HepG2 (cell line): ENCODE data around the gene ALPI. TPM values are rescaled to one million over a fixed set of nuclear protein-coding genes. Genes with fewer than 3 reads are reported as not detected.

ENCODE experiments used
- BCL6 ChIP-seq: IDR thresholded peaks from 2 replicates; pipeline ENCODE4 v1.6.1; 2016; ENCODE audit warnings: missing genetic modification reagents, missing compliant biosample characterization
- CTCF ChIP-seq: sonication (generic); formaldehyde crosslinking; IDR thresholded peaks from 2 replicates; pipeline ENCODE4 v1.5.0; 2020; ENCODE audit warnings: mild to moderate bottlenecking, missing genetic modification reagents, moderate library complexity
- ERF ChIP-seq: IDR thresholded peaks from 2 replicates; pipeline ENCODE4 v1.6.1; 2018; ENCODE audit warnings: missing biosample characterization, missing genetic modification reagents
- ETV5 ChIP-seq: IDR thresholded peaks from 2 replicates; pipeline ENCODE4 v1.6.1; 2018; ENCODE audit warnings: missing biosample characterization, missing genetic modification reagents, inconsistent platforms, borderline replicate concordance
- FOSL2 ChIP-seq: sonication (generic); formaldehyde crosslinking; IDR thresholded peaks from 2 replicates; pipeline ENCODE4 v1.4.0; 2020; ENCODE audit warnings: missing genetic modification reagents
- GATAD1 ChIP-seq: IDR thresholded peaks from 2 replicates; pipeline ENCODE4 v1.6.1; 2016; ENCODE audit warnings: missing genetic modification reagents, missing compliant biosample characterization
- KDM2A ChIP-seq: sonication (generic); formaldehyde crosslinking; IDR thresholded peaks from 2 replicates; pipeline ENCODE4 v1.4.0; 2020; ENCODE audit warnings: low read depth, missing genetic modification reagents, borderline replicate concordance
- KLF11 ChIP-seq: IDR thresholded peaks from 2 replicates; pipeline ENCODE4 v1.6.1; 2016; ENCODE audit warnings: missing compliant biosample characterization
- MTERF4 ChIP-seq: sonication (generic); formaldehyde crosslinking; IDR thresholded peaks from 2 replicates; pipeline ENCODE4 v1.8.0; 2023; ENCODE audit warnings: mild to moderate bottlenecking, missing genetic modification reagents
- MXD3 ChIP-seq: IDR thresholded peaks from 2 replicates; pipeline ENCODE4 v1.6.1; 2016; ENCODE audit warnings: mild to moderate bottlenecking, missing biosample characterization, missing genetic modification reagents
- PCBP1 ChIP-seq: fragments of 200-400 bp; formaldehyde crosslinking; IDR thresholded peaks from 2 replicates; pipeline ENCODE4 v1.6.1; 2017; ENCODE audit warnings: mild to moderate bottlenecking, low read depth, low read length, borderline replicate concordance
- RXRB ChIP-seq: IDR thresholded peaks from 2 replicates; pipeline ENCODE4 v1.6.1; 2016; ENCODE audit warnings: borderline replicate concordance, missing genetic modification reagents, missing compliant biosample characterization
- SAP130 ChIP-seq: IDR thresholded peaks from 2 replicates; pipeline ENCODE4 v1.6.1; 2016; ENCODE audit warnings: low read depth
- SMAD3 ChIP-seq: sonication (generic); formaldehyde crosslinking; IDR thresholded peaks from 2 replicates; pipeline ENCODE4 v1.4.0; 2020; ENCODE audit warnings: missing genetic modification reagents
- THAP11 ChIP-seq: IDR thresholded peaks from 2 replicates; pipeline ENCODE4 v1.6.1; 2016; ENCODE audit warnings: missing biosample characterization, missing genetic modification reagents
- THAP9 ChIP-seq: sonication (generic); formaldehyde crosslinking; IDR thresholded peaks from 2 replicates; pipeline ENCODE4; 2020; ENCODE audit warnings: missing genetic modification reagents, mild to moderate bottlenecking, borderline replicate concordance
- XRCC5 ChIP-seq: fragments of 200-400 bp; formaldehyde crosslinking; optimal IDR thresholded peaks from 2 replicates; pipeline ENCODE3; 2017; ENCODE audit warnings: mild to moderate bottlenecking, low read length
- YEATS2 ChIP-seq: sonication (generic); formaldehyde crosslinking; IDR thresholded peaks from 2 replicates; pipeline ENCODE4 v1.4.0; 2020; ENCODE audit warnings: missing genetic modification reagents, borderline replicate concordance
- YY1 ChIP-seq: IDR thresholded peaks from 2 replicates; pipeline ENCODE4 v1.6.1; 2011; ENCODE audit warnings: low read length, low read depth, moderate library complexity, mild to moderate bottlenecking; ENCODE audit not compliant: insufficient read depth, insufficient replicate concordance
- ZFX ChIP-seq: sonication (generic); formaldehyde crosslinking; IDR thresholded peaks from 2 replicates; pipeline ENCODE4 v1.4.0; 2020; ENCODE audit warnings: mild to moderate bottlenecking, low read depth, missing genetic modification reagents, moderate library complexity
- ZNF225 ChIP-seq: sonication (generic); formaldehyde crosslinking; IDR thresholded peaks from 2 replicates; pipeline ENCODE4 v1.4.0; 2020; ENCODE audit warnings: mild to moderate bottlenecking, missing genetic modification reagents
- ZNF350 ChIP-seq: sonication (generic); formaldehyde crosslinking; IDR thresholded peaks from 2 replicates; pipeline ENCODE4 v1.4.0; 2020; ENCODE audit warnings: mild to moderate bottlenecking, low read depth, missing genetic modification reagents, borderline replicate concordance
- ZNF839 ChIP-seq: sonication (generic); formaldehyde crosslinking; IDR thresholded peaks from 2 replicates; pipeline ENCODE4 v1.4.0; 2020; ENCODE audit warnings: missing genetic modification reagents, mild to moderate bottlenecking, borderline replicate concordance
- polyA plus RNA-seq, 8 experiments: library from polyadenylated mRNA; depleted of rRNA in 3 of 8; stranded (reverse) in 7 of 8; unstranded in 1 of 8; fragments of >200 nt; fragmentation: Illumina TruSeq in 4 of 8; extraction: Trizol in 4 of 8; gene quantifications; 2 replicates each; pipeline versions ENCODE4 v1.2.1 to v1.2.3, GENCODE V29; 2011 to 2016; ENCODE audit warnings: low read depth in 4 of 8, missing spikeins in 1 of 8, mixed read lengths in 1 of 8; ENCODE audit not compliant: insufficient read depth in 1 of 8
- total RNA-seq, 5 experiments: library from RNA; depleted of rRNA; stranded (reverse); fragments of >200 nt; fragmentation: Illumina TruSeq; extraction: Trizol; gene quantifications; 2 replicates each; pipeline ENCODE4 v1.2.3, GENCODE V29; 2016; ENCODE audit warnings: low read depth in 1 of 5

Gene ALPI
- total and polyA plus RNA-seq, 2 of the 13 experiments (the other 11 are each of a cell fraction or from before 2014, with no cell fraction given), result not detected

- 0 out of 2 replicates have a peak, but pooled peaks have one; percentile 17 for TF ChIP-seq BCL6 (CRISPR knock-in tag)
- peak; percentile 83 for TF ChIP-seq XRCC5
- 0 out of 2 replicates have a peak, but pooled peaks have one; percentile 26 for TF ChIP-seq ZNF350 (CRISPR knock-in tag)
- TF ChIP-seq SAP130 (CRISPR knock-in tag), result 0 out of 2 replicates have a peak, but pooled peaks have one; percentile 11
- peak; percentile 96 for TF ChIP-seq CTCF
- 0 out of 2 replicates have a peak, but pooled peaks have one; percentile 28 for TF ChIP-seq ZFX (CRISPR knock-in tag)
- peak; percentile 24; the same call in 1 of the 2 replicates for TF ChIP-seq GATAD1 (CRISPR knock-in tag)
- 0 out of 2 replicates have a peak, but pooled peaks have one; percentile 50 for TF ChIP-seq KLF11 (CRISPR knock-in tag)
- TF ChIP-seq PCBP1, result 0 out of 2 replicates have a peak, but pooled peaks have one; percentile 54
- 0 out of 2 replicates have a peak, but pooled peaks have one; percentile 29 for TF ChIP-seq ERF
- peak; percentile 34; the same call in 1 of the 2 replicates for TF ChIP-seq ZNF225 (CRISPR knock-in tag)
- peak; percentile 41 for TF ChIP-seq YY1
- peak; percentile 25; the same call in 1 of the 2 replicates for TF ChIP-seq FOSL2 (CRISPR knock-in tag)
- 0 out of 2 replicates have a peak, but pooled peaks have one; percentile 33 for TF ChIP-seq ETV5 (CRISPR knock-in tag)
- 0 out of 2 replicates have a peak, but pooled peaks have one; percentile 27 for TF ChIP-seq THAP11 (CRISPR knock-in tag)
- 0 out of 2 replicates have a peak, but pooled peaks have one; percentile 38 for TF ChIP-seq SMAD3 (CRISPR knock-in tag)
- TF ChIP-seq YEATS2 (CRISPR knock-in tag), result 0 out of 2 replicates have a peak, but pooled peaks have one; percentile 50
- 0 out of 2 replicates have a peak, but pooled peaks have one; percentile 27 for TF ChIP-seq RXRB (CRISPR knock-in tag)
- TF ChIP-seq MTERF4 (CRISPR knock-in tag), result peak; percentile 57; the same call in 1 of the 2 replicates
- peak; percentile 59; the same call in 1 of the 2 replicates for TF ChIP-seq KDM2A (CRISPR knock-in tag)
- 0 out of 2 replicates have a peak, but pooled peaks have one; percentile 20 for TF ChIP-seq MXD3 (CRISPR knock-in tag)
- TF ChIP-seq ZNF839, result 0 out of 2 replicates have a peak, but pooled peaks have one; percentile 53
- TF ChIP-seq THAP9 (CRISPR knock-in tag), result peak; percentile 22; the same call in 1 of the 2 replicates
Measured at GRCh38 chr2:232440220-232441018, 15.5 kb upstream of the ALPI start (continued).
